SK-N-SH (cell line): ENCODE data around the gene CDK13. TPM values are rescaled to one million over a fixed set of nuclear protein-coding genes. Genes with fewer than 3 reads are reported as not detected.

ENCODE experiments used
- CTCF ChIA-PET: fragments of 300-600, 350-600 bp; formaldehyde crosslinking; extraction: SDS; loops from one replicate; lab custom pipeline; 2021; lab: Yijun Ruan, JAX
- POLR2A ChIA-PET: fragments of 350-600 bp; sonication (Branson Sonifier 250); formaldehyde crosslinking; extraction: SDS; loops from one replicate; lab custom pipeline; 2020; ENCODE audit warnings: antibody characterized with exemption, inconsistent platforms; lab: Yijun Ruan, JAX
- DNase-seq: peaks from one replicate; pipeline ENCODE4 v3.0.0; 2012
- H2AFZ ChIP-seq: fragments of 200-600 bp; sonication (generic); 2 replicates; pipeline ENCODE4 v1.8.1; 2016; ENCODE audit warnings: antibody characterized with exemption, mild to moderate bottlenecking, low read depth
- H3F3A ChIP-seq: fragments of 200-600 bp; sonication (generic); replicated peaks from 2 replicates; pipeline ENCODE3; 2016; ENCODE audit warnings: antibody characterized with exemption, mild to moderate bottlenecking; ENCODE audit not compliant: insufficient read depth
- H3K27ac ChIP-seq, 2 experiments: fragments of 200-500 bp in 1 of 2; fragments of 200-600 bp in 1 of 2; sonication (Bioruptor generic) in 1 of 2; sonication (generic), shearing (Covaris generic) in 1 of 2; 2 replicates each; pipeline versions ENCODE4 v1.5.1 to v1.6.1; 2014 to 2016; ENCODE audit warnings: low read depth in 2 of 2, inconsistent platforms in 1 of 2, low read length in 1 of 2, mild to moderate bottlenecking in 1 of 2, mixed read lengths in 1 of 2
- H3K27me3 ChIP-seq: fragments of 200-600 bp; sonication (generic), shearing (Covaris generic); 2 replicates; pipeline ENCODE4 v1.6.1; 2016; ENCODE audit warnings: mixed run types; ENCODE audit not compliant: insufficient read depth
- H3K36me3 ChIP-seq, 2 experiments: fragments of 200-500 bp in 1 of 2; fragments of 200-600 bp in 1 of 2; sonication (Bioruptor generic) in 1 of 2; sonication (generic) in 1 of 2; replicated peaks in 1 of 2; 2 replicates each; pipeline versions ENCODE3 to v1.5.1; 2014 to 2016; ENCODE audit warnings: low read length in 1 of 2, mild to moderate bottlenecking in 1 of 2; ENCODE audit not compliant: insufficient read depth in 2 of 2, control insufficient read depth in 1 of 2
- H3K4me1 ChIP-seq, 2 experiments: fragments of 200-500 bp in 1 of 2; fragments of 200-600 bp in 1 of 2; sonication (Bioruptor generic) in 1 of 2; sonication (generic), shearing (Covaris generic) in 1 of 2; 2 replicates each; pipeline versions ENCODE4 v1.5.1 to v1.6.1; 2014 to 2016; ENCODE audit warnings: low read depth in 1 of 2, low read length in 1 of 2, mixed run types in 1 of 2; ENCODE audit not compliant: insufficient read depth in 2 of 2, control insufficient read depth in 1 of 2
- H3K4me2 ChIP-seq: fragments of 200-600 bp; sonication (generic), shearing (Covaris generic); 2 replicates; pipeline ENCODE4 v1.6.1; 2017; ENCODE audit warnings: mixed run types
- H3K4me3 ChIP-seq, 2 experiments: fragments of 200-500 bp in 1 of 2; fragments of 200-600 bp in 1 of 2; sonication (Bioruptor generic) in 1 of 2; sonication (generic), shearing (Covaris generic) in 1 of 2; 2 replicates each; pipeline versions ENCODE4 v1.5.1 to v1.8.1; 2014 to 2016; ENCODE audit warnings: low read depth in 2 of 2, inconsistent platforms in 1 of 2, low read length in 1 of 2, mild to moderate bottlenecking in 1 of 2, mixed read lengths in 1 of 2, moderate library complexity in 1 of 2
- H3K79me2 ChIP-seq: fragments of 200-600 bp; sonication (generic); 2 replicates; pipeline ENCODE4 v1.8.1; 2017; ENCODE audit warnings: mild to moderate bottlenecking; ENCODE audit not compliant: insufficient read depth
- H3K9ac ChIP-seq: fragments of 200-600 bp; sonication (generic); 2 replicates; pipeline ENCODE4 v1.6.1; 2017; ENCODE audit warnings: mixed run types
- H3K9me2 ChIP-seq: fragments of 200-600 bp; sonication (generic); 2 replicates; pipeline ENCODE4 v1.6.1; 2017; ENCODE audit warnings: mixed run types
- H3K9me3 ChIP-seq: fragments of 200-600 bp; sonication (generic); 2 replicates; pipeline ENCODE4 v1.6.1; 2017; ENCODE audit warnings: mixed run types, mild to moderate bottlenecking, moderate library complexity
- H4K20me1 ChIP-seq: fragments of 200-600 bp; sonication (generic); 2 replicates; pipeline ENCODE4 v1.6.1; 2017; ENCODE audit warnings: mild to moderate bottlenecking, mixed run types; ENCODE audit not compliant: insufficient read depth
- CHD2 ChIP-seq: fragments of 150-350 bp; IDR thresholded peaks from 2 replicates; pipeline ENCODE4 v1.6.1; 2018; ENCODE audit warnings: low read length; ENCODE audit not compliant: partially characterized antibody
- FOSL2 ChIP-seq: IDR thresholded peaks from 2 replicates; pipeline ENCODE4 v1.4.0; 2012; ENCODE audit warnings: low read depth, mild to moderate bottlenecking, moderate library complexity, borderline replicate concordance
- GATA2 ChIP-seq: sonication (generic); formaldehyde crosslinking; IDR thresholded peaks from 2 replicates; pipeline ENCODE4 v1.5.0; 2020; ENCODE audit warnings: mild to moderate bottlenecking, missing genetic modification reagents
- MEF2A ChIP-seq: IDR thresholded peaks from 2 replicates; pipeline ENCODE4 v1.4.0; 2012; ENCODE audit warnings: low read depth, borderline replicate concordance
- MXI1 ChIP-seq: IDR thresholded peaks from 2 replicates; pipeline ENCODE4 v1.6.1; 2012; ENCODE audit warnings: mild to moderate bottlenecking, low read depth, low read length, improper control_type of control experiment
- POLR2AphosphoS5 ChIP-seq: IDR thresholded peaks from 2 replicates; pipeline ENCODE4 v1.6.1; 2012; ENCODE audit warnings: low read depth, low read length
- RCOR1 ChIP-seq: fragments of 150-350 bp; IDR thresholded peaks from 2 replicates; pipeline ENCODE4 v1.6.1; 2017; ENCODE audit warnings: antibody characterized with exemption, low read length
- RFX5 ChIP-seq: IDR thresholded peaks from 2 replicates; pipeline ENCODE4 v1.6.1; 2012; ENCODE audit warnings: mild to moderate bottlenecking, improper control_type of control experiment, low read length
- SIN3A ChIP-seq: IDR thresholded peaks from 2 replicates; pipeline ENCODE4 v1.6.1; 2012; ENCODE audit warnings: low read depth, mild to moderate bottlenecking, low read length, moderate library complexity, borderline replicate concordance
- SMC3 ChIP-seq: IDR thresholded peaks from 2 replicates; pipeline ENCODE4 v1.6.1; 2012; ENCODE audit warnings: low read depth, low read length, improper control_type of control experiment
- TCF12 ChIP-seq: IDR thresholded peaks from 2 replicates; pipeline ENCODE4 v1.4.0; 2012
- TEAD4 ChIP-seq: IDR thresholded peaks from 2 replicates; pipeline ENCODE4 v1.4.0; 2012; ENCODE audit warnings: mild to moderate bottlenecking, borderline replicate concordance; ENCODE audit not compliant: insufficient read depth
- YY1 ChIP-seq: IDR thresholded peaks from 2 replicates; pipeline ENCODE4 v1.4.0; 2012; ENCODE audit warnings: low read depth, mild to moderate bottlenecking
- WGBS: methylation state at CpG from one replicate; pipeline ENCODE4 v1.1.6; 2017; ENCODE audit warnings: low lambda C conversion rate; 5-methylcytosine and 5-hydroxymethylcytosine counted together
- polyA plus RNA-seq, 3 experiments: library from polyadenylated mRNA; depleted of rRNA; stranded (reverse); fragments of >200 nt; gene quantifications; 2 replicates each; pipeline ENCODE4 v1.2.3, GENCODE V29; 2012
- TF ChIP-seq, protein P1 (sequence below): IDR thresholded peaks from 2 replicates; pipeline ENCODE4 v1.6.1; 2012; ENCODE audit warnings: mild to moderate bottlenecking, low read depth, low read length, moderate library complexity
- TF ChIP-seq, protein P2 (sequence below): fragments of 150-350 bp; IDR thresholded peaks from 2 replicates; pipeline ENCODE4 v1.6.1; 2017; ENCODE audit warnings: antibody characterized with exemption, low read length, low read depth, borderline replicate concordance
- TF ChIP-seq, protein P3 (sequence below): IDR thresholded peaks from 2 replicates; pipeline ENCODE4 v1.4.0; 2012; ENCODE audit warnings: low read depth, borderline replicate concordance
- TF ChIP-seq, protein P4 (sequence below): fragments of 150-350 bp; IDR thresholded peaks from 2 replicates; pipeline ENCODE4 v1.6.1; 2016; ENCODE audit warnings: mild to moderate bottlenecking, low read depth, low read length
- TF ChIP-seq, protein P5 (sequence below): IDR thresholded peaks from 2 replicates; pipeline ENCODE4 v1.4.0; 2012; ENCODE audit warnings: low read depth
- TF ChIP-seq, protein P6 (sequence below): IDR thresholded peaks from 2 replicates; pipeline ENCODE4; 2012

Gene CDK13
- polyA plus RNA-seq, 1 of the 3 experiments (the other 2 are of a cell fraction): 23.1 TPM

DNA sequence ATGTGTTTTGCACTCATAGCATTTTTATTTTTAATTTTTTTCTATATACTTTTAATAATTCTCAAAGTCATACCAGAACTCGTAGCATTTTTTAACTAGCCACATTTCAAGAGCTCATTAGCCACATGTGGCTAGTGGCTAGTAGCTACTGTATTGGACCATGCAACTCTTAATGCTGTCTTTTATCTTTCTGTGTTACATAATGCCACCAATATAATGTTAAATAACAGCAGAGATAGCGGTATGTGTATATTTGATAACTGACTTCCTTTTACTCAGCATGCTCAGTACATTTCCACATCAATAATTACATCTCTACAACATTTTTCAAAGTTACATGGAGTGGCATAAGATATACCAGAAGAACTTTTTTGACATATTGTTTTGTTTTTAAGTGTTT, 91.4 kb downstream of the CDK13 start:
- Histone ChIP-seq H4K20me1 (no peaks in the 10 kb centered on the region), H3K4me2 (no peak overlapping the region), H3K4me3 (no peak overlapping the region), H3K9me2 (no peaks in the 10 kb centered on the region), H3K4me1 (no peaks in the 10 kb centered on the region), H3K79me2 (peaks cover 28% of the 10 kb centered on the region), H3K9me3 (peaks cover 4% of the 10 kb centered on the region; the same call in 1 of the 2 replicates), H3K27me3 (no peaks in the 10 kb centered on the region), H2AFZ (no peak overlapping the region), H3K36me3 (peaks cover 4 to 55% of the 10 kb centered on the region in 2 experiments), H3F3A (peaks cover 16% of the 10 kb centered on the region), H3K27ac (no peak overlapping the region), H3K9ac (no peak overlapping the region)
- 98% methylated on average over 2 of the region's 2 CpGs for WGBS
- TF ChIP-seq FOSL2 (no peak), RFX5 (no peak), MXI1 (no peak), TCF12 (no peak), TEAD4 (no peak), RCOR1 (no peak), POLR2AphosphoS5 (no peak), SMC3 (no peak), YY1 (no peak), SIN3A (no peak), CHD2 (no peak), MEF2A (no peak), GATA2 (CRISPR knock-in tag) (no peak)
- TF ChIP-seq, protein P1, sequence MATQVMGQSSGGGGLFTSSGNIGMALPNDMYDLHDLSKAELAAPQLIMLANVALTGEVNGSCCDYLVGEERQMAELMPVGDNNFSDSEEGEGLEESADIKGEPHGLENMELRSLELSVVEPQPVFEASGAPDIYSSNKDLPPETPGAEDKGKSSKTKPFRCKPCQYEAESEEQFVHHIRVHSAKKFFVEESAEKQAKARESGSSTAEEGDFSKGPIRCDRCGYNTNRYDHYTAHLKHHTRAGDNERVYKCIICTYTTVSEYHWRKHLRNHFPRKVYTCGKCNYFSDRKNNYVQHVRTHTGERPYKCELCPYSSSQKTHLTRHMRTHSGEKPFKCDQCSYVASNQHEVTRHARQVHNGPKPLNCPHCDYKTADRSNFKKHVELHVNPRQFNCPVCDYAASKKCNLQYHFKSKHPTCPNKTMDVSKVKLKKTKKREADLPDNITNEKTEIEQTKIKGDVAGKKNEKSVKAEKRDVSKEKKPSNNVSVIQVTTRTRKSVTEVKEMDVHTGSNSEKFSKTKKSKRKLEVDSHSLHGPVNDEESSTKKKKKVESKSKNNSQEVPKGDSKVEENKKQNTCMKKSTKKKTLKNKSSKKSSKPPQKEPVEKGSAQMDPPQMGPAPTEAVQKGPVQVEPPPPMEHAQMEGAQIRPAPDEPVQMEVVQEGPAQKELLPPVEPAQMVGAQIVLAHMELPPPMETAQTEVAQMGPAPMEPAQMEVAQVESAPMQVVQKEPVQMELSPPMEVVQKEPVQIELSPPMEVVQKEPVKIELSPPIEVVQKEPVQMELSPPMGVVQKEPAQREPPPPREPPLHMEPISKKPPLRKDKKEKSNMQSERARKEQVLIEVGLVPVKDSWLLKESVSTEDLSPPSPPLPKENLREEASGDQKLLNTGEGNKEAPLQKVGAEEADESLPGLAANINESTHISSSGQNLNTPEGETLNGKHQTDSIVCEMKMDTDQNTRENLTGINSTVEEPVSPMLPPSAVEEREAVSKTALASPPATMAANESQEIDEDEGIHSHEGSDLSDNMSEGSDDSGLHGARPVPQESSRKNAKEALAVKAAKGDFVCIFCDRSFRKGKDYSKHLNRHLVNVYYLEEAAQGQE: no peak
- TF ChIP-seq, protein P2, sequence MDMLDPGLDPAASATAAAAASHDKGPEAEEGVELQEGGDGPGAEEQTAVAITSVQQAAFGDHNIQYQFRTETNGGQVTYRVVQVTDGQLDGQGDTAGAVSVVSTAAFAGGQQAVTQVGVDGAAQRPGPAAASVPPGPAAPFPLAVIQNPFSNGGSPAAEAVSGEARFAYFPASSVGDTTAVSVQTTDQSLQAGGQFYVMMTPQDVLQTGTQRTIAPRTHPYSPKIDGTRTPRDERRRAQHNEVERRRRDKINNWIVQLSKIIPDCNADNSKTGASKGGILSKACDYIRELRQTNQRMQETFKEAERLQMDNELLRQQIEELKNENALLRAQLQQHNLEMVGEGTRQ: no peak
- TF ChIP-seq, protein P3, sequence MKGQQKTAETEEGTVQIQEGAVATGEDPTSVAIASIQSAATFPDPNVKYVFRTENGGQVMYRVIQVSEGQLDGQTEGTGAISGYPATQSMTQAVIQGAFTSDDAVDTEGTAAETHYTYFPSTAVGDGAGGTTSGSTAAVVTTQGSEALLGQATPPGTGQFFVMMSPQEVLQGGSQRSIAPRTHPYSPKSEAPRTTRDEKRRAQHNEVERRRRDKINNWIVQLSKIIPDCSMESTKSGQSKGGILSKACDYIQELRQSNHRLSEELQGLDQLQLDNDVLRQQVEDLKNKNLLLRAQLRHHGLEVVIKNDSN: no peak
- TF ChIP-seq, protein P4, sequence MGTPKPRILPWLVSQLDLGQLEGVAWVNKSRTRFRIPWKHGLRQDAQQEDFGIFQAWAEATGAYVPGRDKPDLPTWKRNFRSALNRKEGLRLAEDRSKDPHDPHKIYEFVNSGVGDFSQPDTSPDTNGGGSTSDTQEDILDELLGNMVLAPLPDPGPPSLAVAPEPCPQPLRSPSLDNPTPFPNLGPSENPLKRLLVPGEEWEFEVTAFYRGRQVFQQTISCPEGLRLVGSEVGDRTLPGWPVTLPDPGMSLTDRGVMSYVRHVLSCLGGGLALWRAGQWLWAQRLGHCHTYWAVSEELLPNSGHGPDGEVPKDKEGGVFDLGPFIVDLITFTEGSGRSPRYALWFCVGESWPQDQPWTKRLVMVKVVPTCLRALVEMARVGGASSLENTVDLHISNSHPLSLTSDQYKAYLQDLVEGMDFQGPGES: no peak
- TF ChIP-seq, protein P5, sequence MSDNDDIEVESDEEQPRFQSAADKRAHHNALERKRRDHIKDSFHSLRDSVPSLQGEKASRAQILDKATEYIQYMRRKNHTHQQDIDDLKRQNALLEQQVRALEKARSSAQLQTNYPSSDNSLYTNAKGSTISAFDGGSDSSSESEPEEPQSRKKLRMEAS: no peak
- TF ChIP-seq, protein P6, sequence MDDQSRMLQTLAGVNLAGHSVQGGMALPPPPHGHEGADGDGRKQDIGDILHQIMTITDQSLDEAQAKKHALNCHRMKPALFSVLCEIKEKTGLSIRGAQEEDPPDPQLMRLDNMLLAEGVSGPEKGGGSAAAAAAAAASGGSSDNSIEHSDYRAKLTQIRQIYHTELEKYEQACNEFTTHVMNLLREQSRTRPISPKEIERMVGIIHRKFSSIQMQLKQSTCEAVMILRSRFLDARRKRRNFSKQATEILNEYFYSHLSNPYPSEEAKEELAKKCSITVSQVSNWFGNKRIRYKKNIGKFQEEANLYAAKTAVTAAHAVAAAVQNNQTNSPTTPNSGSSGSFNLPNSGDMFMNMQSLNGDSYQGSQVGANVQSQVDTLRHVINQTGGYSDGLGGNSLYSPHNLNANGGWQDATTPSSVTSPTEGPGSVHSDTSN: no peak
- CTCF ChIA-PET: interaction anchor here (0.9 to 1.7 kb wide), 4 partner anchors 11 to 461 kb away, joined by 3 to 8 read pairs (median 4); no protein-coding TSS in a partner anchor
- POLR2A ChIA-PET: no interaction called here
- no peak for DNase-seq
